Amniotic stem cell (primary cell): ENCODE data around the gene TTC6.

Experiments
- DNase-seq: peaks from one replicate; lab custom pipeline; 2025; lab: John Stamatoyannopoulos, UW

TTC6 gene

DNA sequence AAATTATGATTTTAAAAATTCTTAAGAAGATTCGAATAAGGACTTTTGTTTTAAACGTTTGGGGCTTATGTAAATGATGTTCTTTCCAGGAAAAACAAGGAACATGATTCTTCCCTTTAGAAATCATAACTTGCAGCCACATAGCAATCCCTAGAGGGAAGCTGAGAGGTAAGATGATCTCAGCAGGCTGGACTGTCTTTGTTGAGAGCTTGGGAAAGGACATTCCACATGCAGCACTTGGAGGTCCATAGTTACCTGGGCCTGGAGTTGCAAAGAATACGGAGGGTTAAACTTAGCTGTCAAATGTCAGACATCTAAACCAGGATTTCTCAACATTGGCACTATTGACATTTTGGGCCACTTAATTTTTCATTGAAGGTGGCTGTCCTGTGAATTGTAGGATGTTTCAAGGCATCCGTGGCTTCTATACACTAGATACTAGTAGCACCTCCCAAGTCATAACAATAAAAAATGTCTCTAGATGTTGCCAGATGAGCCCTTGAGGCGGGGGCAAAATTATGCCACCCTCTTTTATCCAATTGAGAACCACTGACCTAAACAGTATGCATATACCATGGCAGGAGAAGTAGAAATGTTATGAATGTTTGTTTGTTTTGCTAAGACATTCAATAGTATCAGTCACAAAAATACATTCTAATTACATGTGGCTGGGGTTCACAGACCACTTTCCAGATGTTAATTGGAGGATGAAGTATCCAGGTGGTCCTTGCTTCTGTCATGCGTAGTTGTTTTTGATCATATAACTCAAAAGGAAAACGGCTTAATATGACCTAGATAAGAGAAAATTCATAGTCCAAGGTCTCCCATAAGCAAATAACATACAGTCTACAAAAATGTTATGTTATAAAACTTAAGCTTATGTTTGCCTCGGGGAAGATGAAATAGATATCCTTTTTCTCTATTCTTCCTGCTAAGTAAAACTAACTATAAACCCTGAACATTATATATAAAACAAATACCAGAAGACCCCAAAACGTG lies 30.5 kb downstream of the TTC6 start:
- DNase-seq, result no peak

- DNase-seq, result no peak
These were observed 41.9 kb downstream of the TTC6 start for GRCh38 chr14:37637341-37637740.

GRCh38 chr14:37638599-37638998 lies 43.2 kb downstream of the TTC6 start:
- no peak for DNase-seq

DNA sequence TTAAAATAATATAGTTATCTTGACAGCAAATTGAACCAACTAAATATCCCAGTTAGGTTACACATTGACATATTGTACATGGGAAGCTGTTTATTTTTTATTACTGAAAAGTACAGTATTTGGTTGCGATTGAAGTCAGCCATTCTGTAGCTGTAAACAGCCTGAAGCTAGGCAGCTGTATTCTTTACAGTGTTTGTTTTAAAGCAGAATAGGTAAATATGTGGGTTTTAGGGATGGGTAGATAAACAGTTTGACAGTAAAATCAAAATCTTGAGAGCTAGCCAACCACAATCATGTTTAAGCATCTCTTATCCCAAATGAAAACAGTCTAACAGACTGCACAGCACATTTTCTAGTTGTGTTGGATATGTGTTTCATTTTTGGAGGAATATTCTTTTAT lies 45.7 kb downstream of the TTC6 start:
- no peak for DNase-seq

GRCh38 chr14:37642125-37642524 lies 46.7 kb downstream of the TTC6 start:
- DNase-seq, result no peak

DNA sequence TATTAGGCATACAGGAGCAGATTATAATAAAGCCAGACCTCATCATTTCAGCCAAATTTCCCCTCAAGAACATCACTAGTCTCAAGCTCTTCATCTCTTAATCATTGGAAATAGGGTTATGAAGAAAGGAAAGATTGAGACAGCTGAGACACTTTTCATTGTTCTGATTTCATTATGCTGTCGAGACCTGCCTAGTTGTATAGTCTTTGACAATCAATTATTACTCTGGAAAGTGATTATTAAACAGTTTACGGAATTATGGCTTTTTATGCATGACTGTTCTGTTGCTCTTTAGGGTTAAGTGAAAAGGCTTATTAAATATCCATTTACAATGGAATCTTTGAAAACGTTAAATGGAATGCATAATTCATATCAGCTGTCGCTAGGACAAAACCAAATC lies 48.3 kb downstream of the TTC6 start:
- no peak for DNase-seq
